ENCODE data around the gene MBLAC1.
"Not testable (repeated sequence)": the region's sequence is repeated elsewhere in the genome, so short reads cannot be mapped to it uniquely, and the experiment has no call there.

MBLAC1 gene

GRCh38 chr7:100127866-100128636 is 1.3 kb downstream of the MBLAC1 start:
- Histone ChIP-seq H4K20me1 (ENCODE audit: insufficient read depth, low read length) (no peaks in the 10 kb centered on the region), H3K9me3 (ENCODE audit: insufficient read depth, low read length, severe bottlenecking) (no peaks in the 10 kb centered on the region), H3K4me2 (ENCODE audit: insufficient read depth, low read length) (peak overlapping the region; percentile 100), H3K36me3 (ENCODE audit: insufficient read depth, low read length) (peaks cover 11% of the 10 kb centered on the region), H3K27ac (ENCODE audit: low read length) (peak overlapping the region; percentile 100), H3K9ac (ENCODE audit: low read depth, low read length) (peak overlapping the region; percentile 92), H3K79me2 (ENCODE audit: insufficient read depth, low read length) (peaks cover 28% of the 10 kb centered on the region), H2AFZ (ENCODE audit: low read depth, low read length) (peak overlapping the region; percentile 97), H3K27me3 (ENCODE audit: insufficient read depth, low read length, poor library complexity) (no peaks in the 10 kb centered on the region), H3K4me1 (ENCODE audit: insufficient read depth, low read length) (peaks cover 45% of the 10 kb centered on the region), H3K4me3 (ENCODE audit: low read depth in 1 of 2, low read length in 2 of 2) (peak overlapping the region; percentile 91 to 96)
- peak; percentile 52 for DNase-seq
- TF ChIP-seq CTCF (IDR thresholded peaks at IDR 0.05; ENCODE audit: borderline replicate concordance, extremely low read depth, low read length, poor library complexity, severe bottlenecking): no peak
- no peak for TF ChIP-seq EZH2 (IDR thresholded peaks at IDR 0.05; ENCODE audit: borderline replicate concordance, low read depth, low read length, severe bottlenecking)
- ATAC-seq (ENCODE audit: insufficient read depth, low read depth): peak; percentile 18

- Histone ChIP-seq H3K4me3 (ENCODE audit: low read depth in 1 of 2, low read length in 2 of 2) (peak overlapping the region in 1 of 2 experiments; percentile 96; a peak in 2 of 4 replicates), H3K9ac (ENCODE audit: low read depth, low read length) (peak overlapping the region; percentile 92; the same call in 1 of the 2 replicates), H3K79me2 (ENCODE audit: insufficient read depth, low read length) (peaks cover 28% of the 10 kb centered on the region), H3K4me1 (ENCODE audit: insufficient read depth, low read length) (peaks cover 45% of the 10 kb centered on the region), H3K36me3 (ENCODE audit: insufficient read depth, low read length) (peaks cover 11% of the 10 kb centered on the region), H3K27me3 (ENCODE audit: insufficient read depth, low read length, poor library complexity) (no peaks in the 10 kb centered on the region), H3K4me2 (ENCODE audit: insufficient read depth, low read length) (peak overlapping the region; percentile 100), H2AFZ (ENCODE audit: low read depth, low read length) (peak overlapping the region; percentile 97), H4K20me1 (ENCODE audit: insufficient read depth, low read length) (no peaks in the 10 kb centered on the region), H3K27ac (ENCODE audit: low read length) (no peak overlapping the region), H3K9me3 (ENCODE audit: insufficient read depth, low read length, severe bottlenecking) (no peaks in the 10 kb centered on the region)
- no peak for ATAC-seq (ENCODE audit: insufficient read depth, low read depth)
- TF ChIP-seq EZH2 (IDR thresholded peaks at IDR 0.05; ENCODE audit: borderline replicate concordance, low read depth, low read length, severe bottlenecking): no peak
- TF ChIP-seq CTCF (IDR thresholded peaks at IDR 0.05; ENCODE audit: borderline replicate concordance, extremely low read depth, low read length, poor library complexity, severe bottlenecking): no peak
- no peak for DNase-seq
Observed at GRCh38 chr7:100128637-100128963, 1.8 kb downstream of the MBLAC1 start.

GRCh38 chr7:100130220-100130607 is 3.4 kb downstream of the MBLAC1 start:
- H3K4me2 ChIP-seq (ENCODE audit: insufficient read depth, low read length); H3K9me3 ChIP-seq (ENCODE audit: insufficient read depth, low read length, severe bottlenecking); ATAC-seq (ENCODE audit: insufficient read depth, low read depth); H2AFZ ChIP-seq (ENCODE audit: low read depth, low read length); DNase-seq; H3K4me3 ChIP-seq (ENCODE audit: low read depth in 1 of 2, low read length in 2 of 2); H3K9ac ChIP-seq (ENCODE audit: low read depth, low read length); H3K36me3 ChIP-seq (ENCODE audit: insufficient read depth, low read length); H4K20me1 ChIP-seq (ENCODE audit: insufficient read depth, low read length); H3K27me3 ChIP-seq (ENCODE audit: insufficient read depth, low read length, poor library complexity); H3K27ac ChIP-seq (ENCODE audit: low read length): not testable (repeated sequence)
- peaks cover 16% of the 10 kb centered on the region for H3K79me2 ChIP-seq (ENCODE audit: insufficient read depth, low read length)
- peaks cover 38% of the 10 kb centered on the region for H3K4me1 ChIP-seq (ENCODE audit: insufficient read depth, low read length)

- Histone ChIP-seq H3K79me2 (ENCODE audit: insufficient read depth, low read length) (peaks cover 10% of the 10 kb centered on the region), H3K27ac (ENCODE audit: low read length) (no peak overlapping the region), H3K9ac (ENCODE audit: low read depth, low read length) (peak overlapping the region; percentile 18), H3K4me2 (ENCODE audit: insufficient read depth, low read length) (peak overlapping the region; percentile 54), H3K4me1 (ENCODE audit: insufficient read depth, low read length) (peaks cover 32% of the 10 kb centered on the region), H4K20me1 (ENCODE audit: insufficient read depth, low read length) (no peaks in the 10 kb centered on the region), H3K9me3 (ENCODE audit: insufficient read depth, low read length, severe bottlenecking) (no peaks in the 10 kb centered on the region), H3K27me3 (ENCODE audit: insufficient read depth, low read length, poor library complexity) (no peaks in the 10 kb centered on the region), H3K4me3 (ENCODE audit: low read depth in 1 of 2, low read length in 2 of 2) (peak overlapping the region in 1 of 2 experiments; percentile 18; a peak in 1 of 4 replicates), H3K36me3 (ENCODE audit: insufficient read depth, low read length) (no peaks in the 10 kb centered on the region), H2AFZ (ENCODE audit: low read depth, low read length) (peak overlapping the region; percentile 76)
- peak; percentile 32; the same call in 2 of the 3 replicates for ATAC-seq (ENCODE audit: insufficient read depth, low read depth)
- no peak for TF ChIP-seq EZH2 (IDR thresholded peaks at IDR 0.05; ENCODE audit: borderline replicate concordance, low read depth, low read length, severe bottlenecking)
- TF ChIP-seq CTCF (IDR thresholded peaks at IDR 0.05; ENCODE audit: borderline replicate concordance, extremely low read depth, low read length, poor library complexity, severe bottlenecking): peak; percentile 90
- peak; percentile 88 for DNase-seq
Observed at GRCh38 chr7:100130608-100131453, 4.1 kb downstream of the MBLAC1 start.

Measured in DND-41 (cell line).